Heart right ventricle (tissue), 16 donors: ENCODE results near the gene AMACR. TPM values are rescaled to one million over a fixed set of nuclear protein-coding genes. Genes with fewer than 3 reads are reported as not detected.

Source experiments
- ATAC-seq, 8 donors: fragments of 200-7000 bp; cut with Tn5 transposase; one replicate each; pipeline ENCODE4 v1.9.1; 2020; ENCODE audit warnings: mild to moderate bottlenecking in 8 of 8, moderate library complexity in 8 of 8, moderate number of reproducible peaks in 1 of 8
- DNase-seq, 2 donors: peaks; one replicate each; pipeline ENCODE4 v3.0.0-alpha.2; 2020
- H3K27ac ChIP-seq, 10 donors: fragments of 200-600 bp; sonication (generic) in 2 of 10; one replicate each; pipeline versions ENCODE4 v1.5.0 to v1.8.0; 2020 to 2022; ENCODE audit warnings: mild to moderate bottlenecking in 3 of 10
- H3K27me3 ChIP-seq, 7 donors: fragments of 200-600 bp; one replicate each; pipeline ENCODE4 v1.8.0; 2021 to 2022; ENCODE audit warnings: mild to moderate bottlenecking in 2 of 7
- H3K36me3 ChIP-seq, 9 donors: fragments of 200-600 bp; sonication (generic) in 1 of 9; one replicate each; pipeline versions ENCODE4 v1.5.0 to v1.8.0; 2020 to 2022; ENCODE audit warnings: mild to moderate bottlenecking in 2 of 9
- H3K4me1 ChIP-seq, 9 donors: fragments of 200-600 bp; sonication (generic) in 1 of 9; one replicate each; pipeline versions ENCODE4 v1.5.0 to v1.8.0; 2020 to 2022; ENCODE audit warnings: mild to moderate bottlenecking in 4 of 9
- H3K4me3 ChIP-seq, 10 donors: fragments of 200-600 bp; sonication (generic) in 2 of 10; one replicate each; pipeline versions ENCODE4 v1.5.0 to v1.8.0; 2020 to 2022; ENCODE audit warnings: mild to moderate bottlenecking in 7 of 10, moderate library complexity in 2 of 10
- H3K9me3 ChIP-seq, 11 donors: fragments of 200-600 bp in 10 of 11; sonication (generic) in 2 of 11; one replicate each; pipeline versions ENCODE4 v1.5.0 to v1.8.0; 2013 to 2022; ENCODE audit warnings: mild to moderate bottlenecking in 2 of 11, control low read depth in 1 of 11, moderate library complexity in 1 of 11
- WGBS, 2 donors: extraction: QIAGEN DNeasy Blood & Tissue Kit; methylation state at CpG; one replicate each; pipeline ENCODE4 v1.1.7; 2013; ENCODE audit warnings: inconsistent platforms in 1 of 2; 5-methylcytosine and 5-hydroxymethylcytosine counted together
- intact Hi-C, 10 donors: fragments of 100-400 bp; cut with DNase I; formaldehyde crosslinking; loops; one replicate each; pipeline versions ENCODE4 v1.11.1 to v1.14.2; 2022
- polyA plus RNA-seq, 2 donors: library from polyadenylated mRNA; stranded (reverse); fragments of 200-250 nt; gene quantifications; one replicate each; pipeline ENCODE4 v1.2.3, GENCODE V29; 2013
- total RNA-seq, 10 donors: library from RNA; stranded (reverse); fragmentation: NEBNext Ultra II Directional in 3 of 10; extraction: Animal tissue kit (Norgen Biotek cat#: 25700) in 3 of 10; gene quantifications; one replicate each; pipeline versions ENCODE4 v1.2.1 to v1.2.4, GENCODE V29; 2021 to 2023
- TF ChIP-seq, protein P1 (sequence below), 9 donors: fragments of 200-600 bp; sonication (generic) in 2 of 9; IDR thresholded peaks; one replicate each; pipeline versions ENCODE4 v1.5.0 to v1.8.0; 2021 to 2022; ENCODE audit warnings: antibody characterized with exemption in 9 of 9, mild to moderate bottlenecking in 5 of 9, moderate library complexity in 1 of 9
- donor health status: Arrhythmogenic right ventricular cardiomyopathy.
- donor health status: ischemic (EF 13 %, LVEDD 7.1; RV severe dilation, severe dysfunction).
- donor health status: healthy with polysubstance abuse.
- donor health status: DM: no; HTN: yes; CAD: no.
- donor health status: DM: no; HTN: no; CAD: no.
- donor health status: ischemic (EF 25% LVEDD 6.9; RV normal size, moderate dysfunction).
- donor health status: ischemic (EF 25% LVEDD 5.7; RV mildly dilated, moderate dysfunction).
- donor health status: healthy.
- donor health status: DM: yes; HTN: yes; CAD: no.
- donor health status: Ischemic cardiomyopathy.
- donor health status: ischemic (EF 35%, LVEDD 5.7; RV mildly dilated, moderate dysfunction).
- donor health status: nonischemic (EF 11% LVEDD 7.7; RV severe dilation, severe dysfunction).
- donor health status: DM: yes; HTN: yes; CAD: no.
- donor health status: PGD.
- donor health status: ischemic (EF 29% LVEDD 5.4; RV normal size, mild dysfunction).
- donor health status: nonischemic (EF 23%, LVEDD 6.1; RV moderate dilation, normal function).

Gene AMACR
- total and polyA plus RNA-seq, 12 donors = 3.0 to 16.2 (median 8.8) TPM

DNA sequence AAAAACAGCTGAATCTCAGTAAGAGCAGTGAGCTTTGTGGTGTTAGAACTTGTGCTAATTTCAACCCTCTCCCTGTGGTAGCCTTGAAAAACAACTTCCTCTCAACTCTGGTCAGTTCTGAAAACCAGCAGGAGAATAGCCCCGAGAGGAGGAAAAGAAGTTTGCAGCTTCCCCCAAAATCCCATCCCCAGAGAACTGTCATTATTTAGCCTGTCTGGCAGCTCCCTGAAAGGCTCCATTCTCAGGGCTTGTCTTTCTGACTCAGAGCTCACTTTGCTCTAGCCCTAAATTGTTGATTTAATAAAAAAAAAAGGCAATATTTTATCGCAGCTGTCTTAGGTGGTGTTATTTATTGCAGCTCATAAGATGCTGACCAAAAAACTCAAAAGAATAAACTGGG, 12.0 kb downstream of the AMACR start:
- no peaks in the 10 kb centered on the region for H3K9me3 ChIP-seq
- ATAC-seq (peak in 1 of 8 donors; percentile 46), DNase-seq (no peak)
- intact Hi-C loops = loop anchor here in 8 of 10 donors (2.0 to 10.0 kb wide), 4 partner anchors 466 to 471 kb away; no protein-coding TSS in a partner anchor
- no peaks in the 10 kb centered on the region for H3K27me3 ChIP-seq
- peak overlapping the region in 1 of 10 donors; percentile 15 for H3K27ac ChIP-seq
- no peak overlapping the region for H3K4me3 ChIP-seq
- H3K36me3 ChIP-seq = peaks cover 0 to 41% (median 0%) of the 10 kb centered on the region in 9 donors
- H3K4me1 ChIP-seq = peaks cover 0 to 21% (median 0%) of the 10 kb centered on the region in 9 donors
- WGBS, 2 donors = 43 to 61% methylated on average over 2 of the region's 2 CpGs
- TF ChIP-seq, protein P1, sequence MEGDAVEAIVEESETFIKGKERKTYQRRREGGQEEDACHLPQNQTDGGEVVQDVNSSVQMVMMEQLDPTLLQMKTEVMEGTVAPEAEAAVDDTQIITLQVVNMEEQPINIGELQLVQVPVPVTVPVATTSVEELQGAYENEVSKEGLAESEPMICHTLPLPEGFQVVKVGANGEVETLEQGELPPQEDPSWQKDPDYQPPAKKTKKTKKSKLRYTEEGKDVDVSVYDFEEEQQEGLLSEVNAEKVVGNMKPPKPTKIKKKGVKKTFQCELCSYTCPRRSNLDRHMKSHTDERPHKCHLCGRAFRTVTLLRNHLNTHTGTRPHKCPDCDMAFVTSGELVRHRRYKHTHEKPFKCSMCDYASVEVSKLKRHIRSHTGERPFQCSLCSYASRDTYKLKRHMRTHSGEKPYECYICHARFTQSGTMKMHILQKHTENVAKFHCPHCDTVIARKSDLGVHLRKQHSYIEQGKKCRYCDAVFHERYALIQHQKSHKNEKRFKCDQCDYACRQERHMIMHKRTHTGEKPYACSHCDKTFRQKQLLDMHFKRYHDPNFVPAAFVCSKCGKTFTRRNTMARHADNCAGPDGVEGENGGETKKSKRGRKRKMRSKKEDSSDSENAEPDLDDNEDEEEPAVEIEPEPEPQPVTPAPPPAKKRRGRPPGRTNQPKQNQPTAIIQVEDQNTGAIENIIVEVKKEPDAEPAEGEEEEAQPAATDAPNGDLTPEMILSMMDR (IDR thresholded peaks at IDR 0.05) = no peak

DNA sequence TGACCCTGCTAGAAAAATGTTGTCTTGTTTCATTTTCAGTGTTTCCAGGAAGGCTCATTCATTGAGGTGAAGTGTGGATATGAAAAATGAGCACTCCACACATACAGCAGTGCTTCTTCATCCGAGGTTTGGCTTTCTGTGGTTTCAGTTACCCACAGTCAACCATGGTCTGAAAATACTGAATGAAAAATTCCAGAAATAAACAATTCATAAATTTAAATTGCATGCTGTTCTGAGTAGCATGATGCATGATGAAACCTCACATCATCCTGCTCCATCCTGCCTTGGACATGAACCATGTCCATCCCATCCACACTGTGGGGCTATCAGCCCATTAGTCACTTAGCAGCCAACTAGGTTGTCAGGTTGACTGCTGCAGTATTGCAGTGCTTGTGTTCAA, 13.0 kb downstream of the AMACR start:
- ATAC-seq = peak in 1 of 8 donors; percentile 55
- no peak for DNase-seq
- H3K9me3 ChIP-seq = no peaks in the 10 kb centered on the region
- H3K4me1 ChIP-seq = peaks cover 0 to 21% (median 3%) of the 10 kb centered on the region in 9 donors
- 75 to 91% methylated on average over 1 of the region's 1 CpG for WGBS, 2 donors
- TF ChIP-seq, protein P1 (IDR thresholded peaks at IDR 0.05) = no peak
- H3K27ac ChIP-seq = no peak overlapping the region
- no peak overlapping the region for H3K4me3 ChIP-seq
- peaks cover 0 to 41% (median 0%) of the 10 kb centered on the region in 9 donors for H3K36me3 ChIP-seq
- H3K27me3 ChIP-seq = no peaks in the 10 kb centered on the region
- intact Hi-C loops = loop anchor here in 7 of 10 donors (5.0 to 10.0 kb wide), 3 partner anchors 467 to 472 kb away; no protein-coding TSS in a partner anchor

DNA sequence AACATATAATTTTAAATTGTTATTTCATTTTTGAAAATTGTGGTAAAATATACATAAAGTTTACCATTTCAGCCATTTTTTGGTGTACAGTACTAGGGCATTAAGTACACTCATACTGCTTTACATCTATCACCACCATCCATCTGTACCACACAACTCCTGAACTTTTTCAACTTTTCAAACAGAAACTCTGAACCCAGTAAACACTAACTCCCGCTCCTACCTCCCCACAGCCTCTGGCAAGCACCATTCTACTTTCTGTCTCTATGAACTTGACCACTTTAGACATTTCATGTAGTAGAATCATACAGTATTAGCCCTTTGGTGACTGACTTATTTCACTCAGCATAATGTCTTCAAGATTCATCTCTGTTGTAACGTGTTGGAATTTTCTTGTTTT, 15.0 kb downstream of the AMACR start:
- no peak for ATAC-seq
- Histone ChIP-seq H3K27me3 (no peaks in the 10 kb centered on the region), H3K4me1 (peaks cover 0 to 21% (median 3%) of the 10 kb centered on the region in 9 donors), H3K27ac (no peak overlapping the region), H3K9me3 (no peaks in the 10 kb centered on the region), H3K36me3 (peaks cover 0 to 45% (median 12%) of the 10 kb centered on the region in 9 donors), H3K4me3 (no peak overlapping the region)
- TF ChIP-seq, protein P1 (IDR thresholded peaks at IDR 0.05) = no peak
- DNase-seq = no peak
- 89 to 95% methylated on average over 2 of the region's 2 CpGs for WGBS, 2 donors
- intact Hi-C loops = loop anchor here in 1 of 10 donors (10.0 kb wide), 1 partner anchor 472 kb away; no protein-coding TSS in a partner anchor

DNA sequence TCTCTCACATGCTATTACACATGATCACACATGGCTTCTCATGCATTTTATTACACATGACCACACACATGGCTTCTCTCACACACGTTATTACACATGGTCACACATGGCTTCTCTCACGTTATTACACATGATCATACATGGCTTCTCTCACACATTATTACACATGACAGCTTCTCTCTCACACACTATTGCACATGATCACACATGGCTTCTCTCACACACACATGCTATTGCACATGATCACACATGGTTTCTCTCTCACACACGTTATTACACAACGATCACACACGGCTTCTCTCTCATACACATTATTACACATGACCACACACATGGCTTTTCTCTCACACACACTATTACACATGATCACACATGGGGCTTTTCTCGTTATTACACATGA, 22.4 kb downstream of the AMACR start:
- Histone ChIP-seq H3K4me1 (peaks cover 0 to 4% (median 0%) of the 10 kb centered on the region in 9 donors), H3K27me3 (no peaks in the 10 kb centered on the region), H3K4me3 (no peak overlapping the region), H3K27ac (no peak overlapping the region), H3K9me3 (no peaks in the 10 kb centered on the region), H3K36me3 (peaks cover 0 to 41% (median 18%) of the 10 kb centered on the region in 9 donors)
- ATAC-seq = no peak
- TF ChIP-seq, protein P1 (IDR thresholded peaks at IDR 0.05) = no peak
- intact Hi-C loops = no loop called here
- no peak for DNase-seq
- 98% methylated on average over 6 of the region's 6 CpGs for WGBS, 2 donors
